ENCODE measurements around the gene ANXA6.
A peak's percentile ranks its signal among the peaks of the same experiment; 100 is the strongest.
"Not testable (repeated sequence)": the region's sequence is repeated elsewhere in the genome, so short reads cannot be mapped to it uniquely, and the experiment has no call there.

Gene ANXA6

GRCh38 chr5:151157426-151158286 is at the start of gene ANXA6:
ANXA6 (minus strand) TSS chr5:151157779; CDS start chr5:151147901, 9,878 bp downstream.
- DNase-seq, result peak; percentile 75

DNA sequence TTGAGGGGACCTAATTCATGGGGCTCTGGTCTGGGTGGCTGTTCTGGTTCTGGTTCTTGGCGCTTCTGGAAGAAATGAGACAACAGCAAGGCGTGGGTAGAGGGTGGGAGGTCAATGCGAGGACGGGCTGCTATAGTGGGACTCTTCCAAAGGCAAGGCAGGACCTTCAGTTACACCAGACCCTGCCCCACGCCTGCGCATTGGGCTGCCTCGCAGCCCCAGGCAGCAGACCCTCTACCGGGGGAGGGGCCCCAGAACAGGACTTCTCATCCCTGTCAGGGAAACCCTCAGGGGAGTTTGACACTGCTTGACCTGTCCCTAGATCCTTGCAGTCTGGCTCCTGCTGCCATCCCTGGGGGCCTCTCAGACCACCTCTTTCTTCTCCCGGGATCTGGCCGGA is 47.8 kb upstream of the ANXA6 start:
- DNase-seq, result no peak

DNA sequence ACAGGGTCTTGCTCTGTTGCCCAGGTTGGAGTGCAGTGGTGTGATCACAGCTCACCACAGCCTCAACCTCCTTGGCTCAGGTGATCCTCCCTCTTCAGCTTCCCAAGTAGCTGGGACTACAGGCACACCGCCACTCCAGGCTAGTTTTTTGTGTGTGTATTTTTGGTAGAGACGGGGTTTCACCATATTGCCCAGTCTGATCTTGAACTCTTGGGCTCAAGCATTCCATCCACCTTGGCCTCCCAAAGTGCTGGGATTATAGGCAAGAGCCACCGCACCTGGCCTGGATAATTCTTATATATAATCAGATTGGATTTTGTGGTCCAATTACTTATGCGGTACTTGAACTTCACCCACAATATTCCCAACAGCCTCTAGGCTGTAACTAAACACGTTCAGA is 46.5 kb upstream of the ANXA6 start:
- DNase-seq, result no peak

DNA sequence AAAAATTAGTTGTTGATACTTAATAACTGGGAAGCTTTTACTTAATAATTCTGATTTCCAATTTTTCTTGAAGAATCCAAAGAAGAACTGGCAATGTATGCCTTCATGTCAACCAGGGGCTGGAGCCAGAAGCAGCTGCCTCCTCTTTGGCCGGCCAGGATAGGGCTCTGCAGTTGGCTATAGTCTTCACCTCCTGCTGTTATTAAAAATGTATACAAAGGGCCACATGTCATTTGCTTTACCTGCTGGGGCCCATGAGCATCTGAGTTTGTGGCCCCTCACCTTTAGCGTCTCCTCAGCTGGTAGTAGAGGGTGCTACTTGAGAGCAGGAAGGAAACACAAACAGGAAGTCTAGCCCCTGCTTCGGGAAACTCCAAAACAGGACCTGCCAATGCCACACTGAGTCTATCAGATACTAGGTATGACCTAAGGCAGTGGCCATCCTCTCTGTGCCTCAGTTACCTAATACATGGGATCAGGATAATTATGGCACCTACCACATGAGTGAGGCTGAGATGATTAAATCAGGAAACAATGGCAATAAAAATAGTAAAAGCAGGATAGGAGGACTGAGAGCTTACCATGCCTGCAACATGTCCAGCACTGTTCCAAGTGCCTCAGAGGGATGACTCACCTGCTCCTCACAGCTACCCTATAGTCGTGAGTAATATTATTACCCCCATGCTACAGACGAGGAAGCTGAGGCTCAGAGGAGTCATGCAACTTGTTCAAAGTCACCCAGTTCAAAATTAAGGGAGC is 45.0 kb upstream of the ANXA6 start:
- peak; percentile 71 for DNase-seq

DNA sequence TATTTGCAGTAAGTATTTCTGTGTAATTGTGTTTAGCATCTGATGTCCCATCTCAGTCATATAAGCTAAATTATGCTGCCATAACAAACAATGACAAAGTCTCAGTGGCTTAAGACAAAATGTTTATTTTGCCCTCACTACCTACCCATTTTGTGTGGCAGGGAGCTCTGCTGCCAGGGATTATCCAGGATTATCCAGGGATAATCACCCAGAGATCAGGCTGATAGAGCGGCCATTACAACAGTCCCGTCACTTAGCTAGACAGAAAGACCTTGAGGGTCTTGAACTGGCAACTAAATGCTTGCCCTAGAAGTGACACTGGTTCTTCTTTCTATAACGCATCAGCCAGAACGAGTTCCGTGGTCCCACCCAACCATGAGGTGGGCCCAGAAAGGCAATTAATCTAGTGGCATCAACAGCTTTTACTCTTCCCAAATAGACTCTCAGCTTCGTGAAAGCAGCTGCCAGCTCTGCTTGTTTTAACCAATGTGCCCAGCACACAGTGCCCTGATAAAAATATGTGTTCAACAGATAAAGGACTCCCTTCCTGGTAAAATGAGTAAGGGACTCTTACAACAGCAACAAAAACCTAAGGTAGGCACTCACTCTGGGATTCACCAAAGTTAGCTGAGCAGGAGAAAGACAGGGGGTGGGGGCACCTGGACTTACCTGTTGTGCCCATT is 43.5 kb upstream of the ANXA6 start:
- no peak for DNase-seq

GRCh38 chr5:151199581-151200185 is 42.1 kb upstream of the ANXA6 start:
- no peak for DNase-seq

- DNase-seq, result no peak
Measured at GRCh38 chr5:151198861-151199260, 41.3 kb upstream of the ANXA6 start.

GRCh38 chr5:151197291-151197600 is 39.7 kb upstream of the ANXA6 start:
- DNase-seq, result not testable (repeated sequence)

DNA sequence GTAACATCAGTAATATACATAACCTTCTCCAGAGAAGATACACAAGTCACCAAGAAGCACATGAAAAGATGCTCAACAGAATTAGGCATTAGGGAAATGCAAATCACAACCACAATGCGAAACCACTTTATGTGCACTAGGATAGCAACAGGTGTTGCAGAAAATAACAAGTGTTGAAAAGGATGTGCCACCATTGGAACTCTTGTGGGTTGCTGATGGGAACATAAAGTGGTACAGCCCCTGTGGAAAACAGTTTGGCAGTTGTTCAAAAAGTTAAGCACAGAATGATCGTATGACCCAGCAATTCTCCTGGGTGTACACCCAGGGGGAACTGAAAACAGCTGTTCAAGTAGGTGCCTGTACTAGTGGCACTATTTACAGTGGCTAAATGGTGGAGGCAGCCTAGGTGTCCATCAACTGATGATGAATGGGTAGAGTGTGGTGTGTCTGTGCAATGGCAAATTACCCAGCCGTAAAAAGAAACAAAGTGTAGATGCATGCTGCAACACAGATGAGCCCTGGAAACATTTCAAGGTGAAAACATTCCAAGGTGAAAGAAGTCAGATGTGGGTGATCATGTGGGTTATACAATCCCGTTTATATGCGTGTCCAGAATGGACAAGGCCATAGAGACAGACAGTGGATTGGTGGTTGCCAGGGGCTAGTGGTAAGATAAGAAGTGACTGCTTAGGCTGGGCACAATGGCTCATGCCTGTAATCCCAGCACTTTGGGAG is 39.1 kb upstream of the ANXA6 start:
- no peak for DNase-seq

DNA sequence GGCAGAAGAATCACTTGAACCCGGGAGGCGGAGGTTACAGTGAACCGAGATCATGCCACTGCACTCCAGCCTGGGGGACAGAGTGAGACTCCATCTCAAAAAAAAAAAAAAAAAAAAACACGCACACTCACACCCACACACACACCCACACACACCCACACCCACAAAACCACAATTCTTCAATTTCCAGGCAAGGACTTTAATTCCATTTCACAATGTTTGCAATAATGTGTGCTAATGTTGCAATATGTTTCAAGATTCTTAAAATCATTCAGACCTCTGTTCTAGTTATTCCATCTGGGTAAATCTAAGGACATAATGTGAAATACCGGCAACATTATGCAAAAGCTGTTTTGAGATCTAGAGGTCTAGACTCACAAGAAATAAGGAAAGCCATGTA is 38.0 kb upstream of the ANXA6 start:
- no peak for DNase-seq

GRCh38 chr5:151192626-151193025 is 35.0 kb upstream of the ANXA6 start:
- DNase-seq, result no peak

GRCh38 chr5:151191661-151192060 is 34.1 kb upstream of the ANXA6 start:
- DNase-seq, result no peak

DNA sequence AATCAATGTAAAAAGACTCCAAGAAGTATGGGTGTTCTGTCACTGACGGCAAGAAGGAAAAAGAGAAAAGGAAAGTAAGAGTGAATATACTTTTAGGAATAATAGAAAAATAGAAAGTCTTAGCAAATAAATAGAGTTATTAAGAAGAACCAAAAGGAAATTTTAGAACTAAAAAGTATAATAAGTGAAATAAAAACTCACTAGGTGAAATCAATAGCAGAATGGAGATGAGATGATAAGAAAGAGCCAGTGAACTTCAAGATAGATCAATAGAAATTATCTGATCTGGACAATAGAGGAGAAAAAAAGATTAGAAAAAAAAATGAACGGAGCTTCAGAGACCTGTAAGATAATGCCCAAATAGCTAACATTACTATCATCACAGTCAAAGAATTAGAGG is 31.6 kb upstream of the ANXA6 start:
- no peak for DNase-seq

DNA sequence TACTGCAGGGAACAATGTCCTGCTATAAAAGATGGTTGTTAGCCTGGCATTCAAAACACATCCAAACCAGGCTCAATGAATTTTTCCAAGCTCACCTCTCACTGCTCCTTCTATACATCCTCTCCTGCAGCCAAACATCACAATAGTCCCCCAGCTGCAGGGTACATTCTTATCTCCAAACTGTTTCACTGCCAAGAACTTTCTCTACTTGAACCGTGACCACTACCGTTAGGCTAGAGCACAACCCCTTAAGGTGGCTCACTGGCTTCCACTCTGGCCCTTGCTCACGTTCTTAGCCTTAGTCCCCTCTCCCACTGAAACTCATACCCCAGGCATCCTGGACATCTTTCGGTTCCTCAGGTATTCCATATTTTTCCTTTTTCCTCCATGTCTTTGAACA is 29.0 kb upstream of the ANXA6 start:
- DNase-seq, result no peak

- no peak for DNase-seq
Measured at GRCh38 chr5:151186052-151186451, 28.5 kb upstream of the ANXA6 start.

DNA sequence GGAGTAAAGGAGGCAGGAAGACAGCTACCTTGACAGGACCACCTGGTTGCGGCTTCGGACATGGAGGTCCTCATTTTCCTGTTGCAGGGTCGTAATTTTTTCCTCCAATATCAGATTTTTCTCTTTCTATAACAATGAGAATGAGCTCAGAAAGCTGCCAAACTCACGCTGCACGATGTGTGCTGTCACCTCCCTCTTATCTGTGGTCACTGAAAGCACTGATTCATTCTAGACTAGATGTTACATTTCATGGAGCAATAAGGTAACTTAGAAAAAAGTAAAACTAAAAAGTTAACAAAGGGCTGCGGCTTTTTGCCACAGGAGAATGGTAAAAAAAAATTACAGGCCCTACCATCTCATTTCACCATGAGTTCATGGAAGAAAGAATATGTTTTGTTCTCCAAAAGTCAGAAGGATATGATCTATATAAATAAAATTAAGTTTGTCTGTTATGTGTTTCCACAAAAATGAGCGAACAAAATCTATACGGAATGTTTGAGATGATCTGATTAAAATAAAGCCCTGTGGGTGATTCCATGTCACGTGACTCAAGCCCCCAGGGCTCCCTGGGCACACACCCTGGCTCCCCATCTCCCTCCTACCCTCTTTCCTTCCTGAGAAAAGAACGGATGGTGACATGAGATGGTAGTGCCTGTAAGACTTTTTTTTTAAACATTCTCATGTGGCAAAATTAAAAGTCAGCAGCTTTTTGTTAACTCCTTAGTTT is 26.9 kb upstream of the ANXA6 start:
- DNase-seq, result no peak

DNA sequence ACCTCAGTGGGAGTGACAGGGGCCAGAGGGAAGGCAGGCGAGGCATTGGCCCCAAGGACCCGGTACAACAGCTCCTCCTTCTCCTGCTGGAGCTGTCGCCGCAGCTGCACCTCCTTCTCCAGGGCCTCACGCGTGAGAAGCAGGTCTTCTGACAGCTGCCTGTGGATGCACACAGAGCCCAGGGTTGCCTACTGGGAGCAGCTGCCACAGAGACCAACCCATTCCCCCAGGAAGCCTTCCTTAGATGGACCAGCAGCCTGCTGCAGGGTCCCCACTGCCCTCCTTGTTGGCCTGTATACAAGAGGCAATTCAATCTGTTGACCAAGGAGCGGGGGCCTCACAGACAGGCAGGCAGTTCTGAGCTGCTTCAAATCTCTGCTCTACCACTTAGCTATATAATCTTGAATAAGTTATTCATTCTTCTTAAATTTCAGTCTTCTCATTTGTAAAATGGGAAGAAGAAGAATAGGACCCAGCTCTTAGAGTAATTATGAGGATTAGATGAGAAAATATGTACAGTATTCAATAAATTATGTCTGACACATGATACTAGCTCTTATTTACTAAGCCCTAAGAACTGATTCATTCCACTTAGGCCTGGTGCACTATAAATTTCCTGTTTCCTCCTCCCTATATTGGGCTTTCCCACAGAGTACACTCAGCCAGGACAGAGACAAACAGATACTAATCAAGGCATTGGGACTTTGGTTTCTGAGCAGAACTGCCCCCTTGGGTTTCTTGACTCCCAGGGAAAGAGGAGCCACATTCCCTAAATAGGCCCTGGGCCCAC is 26.1 kb upstream of the ANXA6 start:
- no peak for DNase-seq

DNA sequence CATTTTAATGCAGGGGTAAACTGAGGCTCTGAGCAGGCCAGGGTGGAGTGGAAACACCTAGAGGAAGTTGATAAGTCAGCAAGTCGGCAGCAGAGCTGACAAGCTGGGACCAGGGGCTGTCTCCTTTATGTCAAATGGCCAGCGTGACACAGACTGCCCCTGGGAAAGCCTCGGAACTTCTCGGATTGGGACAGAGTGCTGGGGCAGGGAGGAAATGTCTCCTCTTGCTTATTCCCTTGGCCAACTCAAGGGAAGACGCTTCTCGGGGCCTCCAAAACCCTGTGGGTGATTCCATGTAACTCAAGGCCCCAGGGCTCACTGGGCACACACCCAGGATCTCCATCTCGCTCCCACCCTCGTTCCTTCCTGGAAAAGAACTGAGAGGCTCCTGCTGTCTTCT is 25.4 kb upstream of the ANXA6 start:
- DNase-seq, result no peak

- no peak for DNase-seq
Measured at GRCh38 chr5:151182524-151182900, 24.9 kb upstream of the ANXA6 start.

DNA sequence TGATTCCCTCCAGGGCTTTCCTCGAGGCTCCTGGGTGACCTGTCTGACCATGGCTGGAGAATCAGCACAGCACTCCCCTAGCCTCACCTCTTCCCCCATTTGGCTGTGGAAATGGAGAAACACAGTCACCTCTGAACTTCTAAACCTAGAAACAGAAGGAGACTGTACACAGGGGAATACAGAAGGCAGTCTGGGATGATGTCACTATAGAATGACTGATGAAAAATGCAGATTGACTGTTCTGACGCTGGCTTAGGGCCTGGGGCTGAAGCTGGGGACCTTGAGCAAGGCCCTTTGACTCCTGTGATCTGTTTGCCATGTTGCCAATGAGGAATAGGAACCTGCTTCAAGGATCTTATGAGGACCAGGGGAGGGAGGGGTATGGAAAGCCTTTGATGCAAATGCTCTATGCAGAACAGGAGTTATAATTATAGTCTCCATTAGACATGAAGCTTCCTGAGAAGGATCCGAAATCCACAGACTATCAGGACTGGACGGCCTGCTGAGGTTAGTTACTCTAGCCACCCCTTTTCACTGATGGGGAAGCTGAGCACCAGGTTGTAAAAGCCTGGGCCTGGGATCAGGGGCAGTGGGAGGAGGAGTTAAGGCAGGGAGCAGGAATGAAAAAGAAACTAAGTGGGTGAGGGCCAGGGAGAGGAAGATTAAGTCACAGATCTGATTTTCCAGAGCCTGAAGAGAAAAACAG is 24.4 kb upstream of the ANXA6 start:
- DNase-seq, result no peak
